Endothelial cell of umbilical vein (primary cell): ENCODE results near the gene AGRN.

Source experiments
- FOS ChIP-seq: IDR thresholded peaks from 2 replicates; pipeline ENCODE4 v1.6.1; 2011; ENCODE audit warnings: mild to moderate bottlenecking, low read length, moderate library complexity, borderline replicate concordance; ENCODE audit not compliant: insufficient read depth
- GATA2 ChIP-seq: IDR thresholded peaks from 2 replicates; pipeline ENCODE4 v1.7.0; 2011; ENCODE audit warnings: low read depth, mild to moderate bottlenecking, moderate library complexity, mixed read lengths, low read length; ENCODE audit not compliant: insufficient read length, insufficient read depth
- MYC ChIP-seq: IDR thresholded peaks from one replicate; pipeline ENCODE4 v1.6.1; 2011; ENCODE audit warnings: mild to moderate bottlenecking, low read depth, low read length
- POLR2A ChIP-seq: IDR thresholded peaks from 2 replicates; pipeline ENCODE4 v1.6.1; 2012; ENCODE audit warnings: low read depth, mild to moderate bottlenecking, control low read depth, low read length
- POLR2AphosphoS5 ChIP-seq: IDR thresholded peaks from 2 replicates; pipeline ENCODE4 v1.6.1; 2012; ENCODE audit warnings: low read depth, mild to moderate bottlenecking, control low read depth, low read length, moderate library complexity; ENCODE audit not compliant: insufficient read depth
- TF ChIP-seq, protein P1 (sequence below), 2 donors: IDR thresholded peaks; 1 replicate in 1 of 2; 2 replicates in 1 of 2; pipeline ENCODE4 v1.5.1; 2011; ENCODE audit warnings: low read length in 2 of 2, mild to moderate bottlenecking in 2 of 2, moderate library complexity in 2 of 2, control low read depth in 1 of 2, inconsistent platforms in 1 of 2, low read depth in 1 of 2; ENCODE audit not compliant: insufficient read depth in 1 of 2; ENCODE audit errors: extremely low read depth in 1 of 2
- TF ChIP-seq, protein P2 (sequence below): IDR thresholded peaks from 2 replicates; pipeline ENCODE4 v1.6.1; 2011; ENCODE audit not compliant: insufficient read depth, insufficient read length

DNA sequence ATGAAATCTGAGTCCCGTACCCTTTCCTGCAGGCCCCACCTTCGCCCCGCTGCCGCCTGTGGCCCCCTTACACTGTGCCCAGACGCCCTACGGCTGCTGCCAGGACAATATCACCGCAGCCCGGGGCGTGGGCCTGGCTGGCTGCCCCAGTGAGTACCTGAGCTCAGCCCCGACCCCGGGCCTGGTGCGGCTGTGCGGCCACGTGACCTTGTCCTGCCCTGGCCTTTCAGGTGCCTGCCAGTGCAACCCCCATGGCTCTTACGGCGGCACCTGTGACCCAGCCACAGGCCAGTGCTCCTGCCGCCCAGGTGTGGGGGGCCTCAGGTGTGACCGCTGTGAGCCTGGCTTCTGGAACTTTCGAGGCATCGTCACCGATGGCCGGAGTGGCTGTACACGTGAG lies 25.2 kb downstream of the AGRN start:
- no peak for TF ChIP-seq POLR2A
- TF ChIP-seq, protein P1, sequence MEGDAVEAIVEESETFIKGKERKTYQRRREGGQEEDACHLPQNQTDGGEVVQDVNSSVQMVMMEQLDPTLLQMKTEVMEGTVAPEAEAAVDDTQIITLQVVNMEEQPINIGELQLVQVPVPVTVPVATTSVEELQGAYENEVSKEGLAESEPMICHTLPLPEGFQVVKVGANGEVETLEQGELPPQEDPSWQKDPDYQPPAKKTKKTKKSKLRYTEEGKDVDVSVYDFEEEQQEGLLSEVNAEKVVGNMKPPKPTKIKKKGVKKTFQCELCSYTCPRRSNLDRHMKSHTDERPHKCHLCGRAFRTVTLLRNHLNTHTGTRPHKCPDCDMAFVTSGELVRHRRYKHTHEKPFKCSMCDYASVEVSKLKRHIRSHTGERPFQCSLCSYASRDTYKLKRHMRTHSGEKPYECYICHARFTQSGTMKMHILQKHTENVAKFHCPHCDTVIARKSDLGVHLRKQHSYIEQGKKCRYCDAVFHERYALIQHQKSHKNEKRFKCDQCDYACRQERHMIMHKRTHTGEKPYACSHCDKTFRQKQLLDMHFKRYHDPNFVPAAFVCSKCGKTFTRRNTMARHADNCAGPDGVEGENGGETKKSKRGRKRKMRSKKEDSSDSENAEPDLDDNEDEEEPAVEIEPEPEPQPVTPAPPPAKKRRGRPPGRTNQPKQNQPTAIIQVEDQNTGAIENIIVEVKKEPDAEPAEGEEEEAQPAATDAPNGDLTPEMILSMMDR (IDR thresholded peaks at IDR 0.05; ENCODE audit: extremely low read depth in 1 of 2, insufficient read depth in 1 of 2, low read depth in 1 of 2, low read length in 2 of 2), result no peak
- no peak for TF ChIP-seq POLR2AphosphoS5
- no peak for TF ChIP-seq MYC
- TF ChIP-seq, protein P2, sequence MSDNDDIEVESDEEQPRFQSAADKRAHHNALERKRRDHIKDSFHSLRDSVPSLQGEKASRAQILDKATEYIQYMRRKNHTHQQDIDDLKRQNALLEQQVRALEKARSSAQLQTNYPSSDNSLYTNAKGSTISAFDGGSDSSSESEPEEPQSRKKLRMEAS, result no peak
- TF ChIP-seq FOS, result no peak
- no peak for TF ChIP-seq GATA2
